GM21619 (cell line): ENCODE data around the gene PALD1.

ENCODE experiments used
- ATAC-seq: cut with Tn5 transposase; IDR thresholded peaks from one replicate; pipeline ENCODE4 v1.9.1; 2021; ENCODE audit not compliant: unreplicated experiment

PALD1 gene

GRCh38 chr10:70587045-70587658 is 108.6 kb downstream of the PALD1 start:
- ATAC-seq, result peak; percentile 65

GRCh38 chr10:70588255-70588654 is 109.7 kb downstream of the PALD1 start:
- no peak for ATAC-seq

- ATAC-seq, result no peak
Observed at GRCh38 chr10:70588859-70589570, 110.4 kb downstream of the PALD1 start.

GRCh38 chr10:70589762-70590654 is 111.4 kb downstream of the PALD1 start:
- no peak for ATAC-seq

GRCh38 chr10:70590655-70591416 is 112.3 kb downstream of the PALD1 start:
- no peak for ATAC-seq

- no peak for ATAC-seq
Observed at GRCh38 chr10:70592186-70592735, 113.7 kb downstream of the PALD1 start.

GRCh38 chr10:70592746-70593512 is 114.4 kb downstream of the PALD1 start:
- no peak for ATAC-seq

- no peak for ATAC-seq
Observed at GRCh38 chr10:70593513-70593890, 114.9 kb downstream of the PALD1 start.

- no peak for ATAC-seq
Observed at GRCh38 chr10:70594161-70594560, 115.6 kb downstream of the PALD1 start.

- no peak for ATAC-seq
Observed at GRCh38 chr10:70595566-70596016, 117.0 kb downstream of the PALD1 start.

- ATAC-seq, result no peak
Observed at GRCh38 chr10:70596110-70596798, 117.7 kb downstream of the PALD1 start.

GRCh38 chr10:70596860-70597809 is 118.6 kb downstream of the PALD1 start:
- no peak for ATAC-seq

GRCh38 chr10:70597856-70598815 is 119.6 kb downstream of the PALD1 start:
- no peak for ATAC-seq

GRCh38 chr10:70598857-70599295 is 120.3 kb downstream of the PALD1 start:
- ATAC-seq, result no peak

- ATAC-seq, result no peak
Observed at GRCh38 chr10:70599319-70599718, 120.8 kb downstream of the PALD1 start.

GRCh38 chr10:70599791-70600190 is 121.2 kb downstream of the PALD1 start:
- ATAC-seq, result no peak
